ENCODE data around the gene PRSS27. TPM values are rescaled to one million over a fixed set of nuclear protein-coding genes. Genes with fewer than 3 reads are reported as not detected.

Gene PRSS27
- polyA plus RNA-seq, 1 donor (not counting 4 experiments of a cell fraction or from before 2014, with no cell fraction given), result 0.20 TPM

GRCh38 chr16:2715064-2715463, 5.0 kb downstream of the PRSS27 start:
- H3K27ac ChIP-seq (ENCODE audit: control insufficient read depth, insufficient read depth, low read length), result no peak overlapping the region

GRCh38 chr16:2713985-2714774, 5.8 kb downstream of the PRSS27 start:
- Histone ChIP-seq H3K36me3 (ENCODE audit: control insufficient read depth in 2 of 2, extremely low read depth in 1 of 2, insufficient read depth in 2 of 2, low read length in 2 of 2) (peaks cover 0 to 8% of the 10 kb centered on the region in 2 experiments), H3K4me3 (ENCODE audit: control insufficient read depth in 2 of 3, extremely low read depth in 1 of 3, insufficient read depth in 2 of 3, low read depth in 1 of 3, low read length in 3 of 3) (no peak overlapping the region), H2AFZ (ENCODE audit: control insufficient read depth, low read length) (no peak overlapping the region), H3K4me1 (ENCODE audit: control insufficient read depth, extremely low read depth, insufficient read depth, low read length) (no peaks in the 10 kb centered on the region), H3K9me1 (ENCODE audit: control insufficient read depth, extremely low read depth, insufficient read depth, low read length) (no peaks in the 10 kb centered on the region), H3K9me3 (ENCODE audit: control insufficient read depth, low read depth, low read length) (no peaks in the 10 kb centered on the region), H4K20me1 (ENCODE audit: control insufficient read depth, extremely low read depth, insufficient read depth, low read length) (no peaks in the 10 kb centered on the region), H3K27me3 (ENCODE audit: control insufficient read depth, extremely low read depth, insufficient read depth, low read length) (peaks cover 14% of the 10 kb centered on the region), H3K9ac (ENCODE audit: control insufficient read depth, extremely low read depth, insufficient read depth, low read length) (no peak overlapping the region), H3K4me2 (ENCODE audit: control insufficient read depth, extremely low read depth, insufficient read depth, low read depth, low read length) (no peak overlapping the region), H3K79me2 (ENCODE audit: control insufficient read depth, insufficient read depth, low read length) (no peaks in the 10 kb centered on the region), H3K27ac (ENCODE audit: control insufficient read depth, insufficient read depth, low read length) (no peak overlapping the region)
- DNase-seq (ENCODE audit: low read depth, low spot score) (no peak), FAIRE-seq (no peak)
- TF ChIP-seq CTCF (optimal IDR thresholded peaks at IDR 0.05 in 1 of 3, IDR thresholded peaks at IDR 0.05 in 1 of 3, conservative IDR thresholded peaks at IDR 0.05 in 1 of 3; ENCODE audit: extremely low read depth in 1 of 3, insufficient read depth in 2 of 3, low read length in 3 of 3) (no peak), EZH2 (IDR thresholded peaks at IDR 0.05; ENCODE audit: low read length) (no peak)
- dilution Hi-C loops (cut with MboI; ENCODE audit: extremely low pct_ligation_motif_present, low sequenced_read_pairs), result no loop called here

More at GRCh38 chr16:2715064-2715463, 5.0 kb downstream of the PRSS27 start:
- Histone ChIP-seq H3K9ac (ENCODE audit: control insufficient read depth, extremely low read depth, insufficient read depth, low read length) (no peak overlapping the region), H3K9me1 (ENCODE audit: control insufficient read depth, extremely low read depth, insufficient read depth, low read length) (no peaks in the 10 kb centered on the region), H3K4me1 (ENCODE audit: control insufficient read depth, extremely low read depth, insufficient read depth, low read length) (peaks cover 2% of the 10 kb centered on the region), H3K36me3 (ENCODE audit: control insufficient read depth in 2 of 2, extremely low read depth in 1 of 2, insufficient read depth in 2 of 2, low read length in 2 of 2) (peaks cover 0 to 4% of the 10 kb centered on the region in 2 experiments), H2AFZ (ENCODE audit: control insufficient read depth, low read length) (no peak overlapping the region), H3K4me2 (ENCODE audit: control insufficient read depth, extremely low read depth, insufficient read depth, low read depth, low read length) (no peak overlapping the region), H4K20me1 (ENCODE audit: control insufficient read depth, extremely low read depth, insufficient read depth, low read length) (no peaks in the 10 kb centered on the region), H3K4me3 (ENCODE audit: control insufficient read depth in 2 of 3, extremely low read depth in 1 of 3, insufficient read depth in 2 of 3, low read depth in 1 of 3, low read length in 3 of 3) (no peak overlapping the region), H3K9me3 (ENCODE audit: control insufficient read depth, low read depth, low read length) (no peaks in the 10 kb centered on the region), H3K79me2 (ENCODE audit: control insufficient read depth, insufficient read depth, low read length) (no peaks in the 10 kb centered on the region), H3K27me3 (ENCODE audit: control insufficient read depth, extremely low read depth, insufficient read depth, low read length) (peaks cover 14% of the 10 kb centered on the region)
- FAIRE-seq (no peak), DNase-seq (ENCODE audit: low read depth, low spot score) (no peak)
- no peak for TF ChIP-seq CTCF (optimal IDR thresholded peaks at IDR 0.05 in 1 of 3, IDR thresholded peaks at IDR 0.05 in 1 of 3, conservative IDR thresholded peaks at IDR 0.05 in 1 of 3; ENCODE audit: extremely low read depth in 1 of 3, insufficient read depth in 2 of 3, low read length in 3 of 3)
- TF ChIP-seq EZH2 (IDR thresholded peaks at IDR 0.05; ENCODE audit: low read length), result no peak
- dilution Hi-C loops (cut with MboI; ENCODE audit: extremely low pct_ligation_motif_present, low sequenced_read_pairs), result no loop called here
